ENCODE results near the gene PPIL3.

GRCh38 chr2:200850512-200851256, 38.2 kb downstream of the PPIL3 start:
- TF ChIP-seq CTCF (IDR thresholded peaks at IDR 0.05) (no peak), POLR2A (IDR thresholded peaks at IDR 0.05) (no peak)

Measured in body of pancreas (tissue), 4 donors.